HG03175 (cell line): ENCODE results near the gene TBC1D25.
"Not testable (repeated sequence)": the region's sequence is repeated elsewhere in the genome, so short reads cannot be mapped to it uniquely, and the experiment has no call there.

Experiments used
- ATAC-seq: cut with Tn5 transposase; IDR thresholded peaks from one replicate; pipeline ENCODE4 v1.9.1; 2021; ENCODE audit warnings: mild to moderate bottlenecking, moderate library complexity; ENCODE audit not compliant: unreplicated experiment

Gene TBC1D25

GRCh38 chrX:48555731-48556325 lies 16.3 kb downstream of the TBC1D25 start:
- not testable (repeated sequence) for ATAC-seq

DNA sequence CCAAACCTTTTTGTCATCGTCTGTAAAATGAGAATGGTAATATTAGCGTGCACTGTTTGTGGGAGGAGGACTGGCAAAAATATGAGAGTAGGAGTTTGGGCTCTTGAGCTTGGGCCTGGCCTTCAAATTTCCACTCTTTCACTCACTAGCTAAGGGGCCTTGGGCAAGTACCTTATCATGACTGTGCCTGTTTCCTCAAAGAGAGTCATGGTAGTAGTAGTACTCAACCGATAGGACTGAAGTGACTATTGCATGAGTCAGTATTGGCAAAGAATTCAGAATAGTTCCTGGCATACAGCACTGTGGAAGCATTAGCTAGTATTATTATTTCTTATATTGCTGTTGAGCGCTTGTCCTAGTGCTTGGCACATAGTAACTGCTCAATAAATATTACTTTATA lies 18.8 kb downstream of the TBC1D25 start:
- ATAC-seq: no peak

DNA sequence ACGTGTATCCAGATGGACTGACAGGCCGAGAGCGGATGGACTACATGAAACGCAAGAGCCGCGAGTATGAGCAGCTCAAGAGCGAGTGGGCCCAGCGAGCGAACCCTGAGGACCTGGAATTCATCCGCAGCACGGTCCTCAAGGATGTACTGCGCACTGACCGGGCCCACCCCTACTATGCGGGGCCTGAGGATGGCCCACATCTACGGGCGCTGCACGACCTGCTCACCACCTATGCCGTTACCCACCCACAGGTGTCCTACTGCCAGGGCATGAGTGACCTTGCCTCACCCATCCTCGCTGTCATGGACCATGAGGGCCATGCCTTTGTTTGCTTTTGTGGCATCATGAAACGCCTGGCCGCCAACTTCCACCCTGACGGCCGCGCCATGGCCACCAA lies 20.1 kb downstream of the TBC1D25 start:
- no peak for ATAC-seq

- ATAC-seq: no peak
Measured at GRCh38 chrX:48560056-48560455, 20.5 kb downstream of the TBC1D25 start.

DNA sequence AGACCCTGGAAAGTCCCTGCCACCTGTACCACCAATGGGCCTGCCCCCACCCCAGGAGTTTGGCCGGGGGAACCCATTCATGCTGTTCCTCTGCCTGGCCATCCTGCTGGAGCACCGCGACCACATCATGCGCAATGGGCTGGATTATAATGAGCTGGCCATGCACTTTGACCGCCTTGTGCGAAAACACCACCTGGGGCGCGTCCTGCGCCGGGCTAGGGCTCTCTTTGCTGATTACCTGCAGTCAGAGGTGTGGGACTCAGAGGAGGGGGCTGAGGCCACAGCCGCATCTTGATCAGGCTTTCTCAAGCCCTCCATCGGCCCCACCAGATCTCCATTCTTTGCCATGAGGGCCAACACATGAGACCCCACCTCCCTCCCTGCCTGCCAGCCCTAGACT lies 21.2 kb downstream of the TBC1D25 start:
- ATAC-seq: no peak

GRCh38 chrX:48569958-48570357 lies 30.4 kb downstream of the TBC1D25 start:
- ATAC-seq: no peak

GRCh38 chrX:48573690-48574269 lies 34.3 kb downstream of the TBC1D25 start:
- peak; percentile 5 for ATAC-seq

DNA sequence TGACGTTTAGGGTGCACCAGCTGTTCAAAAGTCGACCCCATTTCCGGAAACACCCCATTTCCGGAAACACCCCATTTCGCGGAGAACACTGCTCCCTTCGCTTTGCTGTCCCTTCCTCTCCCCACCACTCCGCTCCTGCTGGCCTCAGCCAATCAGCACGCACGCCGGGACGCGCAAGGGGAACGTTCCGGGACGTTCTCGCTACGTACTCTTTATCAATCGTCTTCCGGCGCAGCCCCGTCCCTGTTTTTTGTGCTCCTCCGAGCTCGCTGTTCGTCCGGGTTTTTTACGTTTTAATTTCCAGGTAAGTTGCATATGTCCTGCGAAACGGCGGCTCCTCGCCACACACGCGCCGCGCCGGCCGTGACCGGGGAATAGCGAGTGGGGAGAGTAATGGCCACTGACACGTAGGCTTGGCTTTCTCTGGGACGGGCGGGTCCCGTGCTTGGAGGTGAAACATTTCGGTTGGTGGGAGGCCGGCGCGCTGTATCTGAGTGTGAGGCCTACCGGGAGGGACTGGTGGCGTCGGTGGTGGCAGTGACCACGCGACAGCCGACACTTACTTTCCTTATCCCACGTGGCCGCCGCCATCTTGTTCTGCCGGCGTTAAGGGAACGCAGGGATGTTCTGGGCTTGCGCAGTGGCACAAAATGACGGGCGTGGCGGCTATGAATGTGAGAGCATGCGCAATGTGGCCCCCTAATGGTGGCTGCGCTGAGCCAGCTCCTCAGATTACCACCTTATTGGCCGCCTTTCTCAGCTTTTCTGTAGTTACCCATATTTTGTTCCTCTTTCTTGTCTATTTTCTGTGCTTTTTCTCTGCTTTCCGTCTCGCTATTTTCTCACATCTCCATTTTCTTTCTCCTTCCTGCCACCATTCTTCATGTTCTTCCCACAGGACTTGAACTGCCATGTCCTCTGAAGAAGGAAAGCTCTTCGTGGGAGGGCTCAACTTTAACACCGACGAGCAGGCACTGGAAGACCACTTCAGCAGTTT lies 35.1 kb downstream of the TBC1D25 start, which contains the start of gene RBM3:
RBM3 (plus strand) TSS at position 215 of the 997 bp plus-strand sequence; CDS start at position 912, 697 bp downstream.
- peak; percentile 92 for ATAC-seq

GRCh38 chrX:48575642-48576041 lies 36.1 kb downstream of the TBC1D25 start:
- ATAC-seq: no peak

DNA sequence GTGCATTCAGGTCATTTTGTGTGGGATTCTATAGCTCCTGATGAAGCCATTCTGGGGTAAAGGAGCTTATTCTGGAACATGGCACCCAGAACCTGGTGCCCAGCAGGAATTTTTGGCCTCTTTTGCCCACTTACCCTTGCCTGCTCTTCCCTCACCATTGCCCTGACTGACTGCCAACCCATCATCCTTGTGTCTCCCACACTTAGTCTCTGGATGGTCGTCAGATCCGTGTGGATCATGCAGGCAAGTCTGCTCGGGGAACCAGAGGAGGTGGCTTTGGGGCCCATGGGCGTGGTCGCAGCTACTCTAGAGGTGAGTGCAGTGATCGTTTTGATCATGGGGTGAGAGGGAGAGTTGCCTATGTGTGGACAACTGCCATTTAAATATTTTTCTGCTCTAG lies 36.6 kb downstream of the TBC1D25 start:
- ATAC-seq: no peak

- ATAC-seq: no peak
Measured at GRCh38 chrX:48578661-48579128, 39.2 kb downstream of the TBC1D25 start.

DNA sequence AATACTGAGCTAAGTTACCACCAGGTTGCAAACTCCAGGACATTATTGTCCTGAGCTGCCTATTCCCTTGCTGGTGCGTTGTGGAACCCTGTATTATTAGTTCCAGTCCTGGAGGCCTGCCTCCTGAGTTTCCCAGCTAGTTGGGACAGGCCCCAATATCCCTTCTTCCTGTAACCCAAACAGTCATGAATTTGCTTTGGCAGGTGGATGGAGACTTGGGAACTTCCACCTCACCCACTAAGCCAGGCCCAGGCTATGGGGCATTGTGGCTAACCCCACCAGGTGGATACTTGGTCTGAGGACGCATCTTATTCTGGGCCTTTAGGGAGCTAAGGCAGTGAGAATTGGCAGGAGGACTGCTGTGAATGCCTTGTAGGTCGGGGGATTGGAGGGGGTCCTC lies 39.7 kb downstream of the TBC1D25 start:
- no peak for ATAC-seq

DNA sequence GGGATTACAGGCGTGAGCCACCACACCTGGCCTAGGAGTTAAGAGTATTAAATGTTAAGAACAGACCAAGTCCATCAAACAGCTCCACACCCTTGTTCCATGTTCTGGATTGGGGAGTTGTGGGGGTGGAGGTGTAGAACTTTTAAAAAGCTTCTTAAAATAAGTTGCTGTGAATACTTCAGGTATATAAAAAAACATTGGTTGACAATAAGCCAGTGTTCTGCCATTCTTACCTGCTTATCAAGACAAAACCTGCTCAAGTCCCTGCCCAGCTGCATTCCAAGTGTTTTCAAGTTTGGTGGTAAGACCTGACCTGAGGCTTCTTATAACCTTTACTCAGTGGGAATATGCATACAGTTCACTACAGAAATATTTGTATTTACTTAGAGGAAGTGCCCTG lies 41.1 kb downstream of the TBC1D25 start:
- no peak for ATAC-seq

GRCh38 chrX:48584698-48585097 lies 45.2 kb downstream of the TBC1D25 start:
- ATAC-seq: no peak

DNA sequence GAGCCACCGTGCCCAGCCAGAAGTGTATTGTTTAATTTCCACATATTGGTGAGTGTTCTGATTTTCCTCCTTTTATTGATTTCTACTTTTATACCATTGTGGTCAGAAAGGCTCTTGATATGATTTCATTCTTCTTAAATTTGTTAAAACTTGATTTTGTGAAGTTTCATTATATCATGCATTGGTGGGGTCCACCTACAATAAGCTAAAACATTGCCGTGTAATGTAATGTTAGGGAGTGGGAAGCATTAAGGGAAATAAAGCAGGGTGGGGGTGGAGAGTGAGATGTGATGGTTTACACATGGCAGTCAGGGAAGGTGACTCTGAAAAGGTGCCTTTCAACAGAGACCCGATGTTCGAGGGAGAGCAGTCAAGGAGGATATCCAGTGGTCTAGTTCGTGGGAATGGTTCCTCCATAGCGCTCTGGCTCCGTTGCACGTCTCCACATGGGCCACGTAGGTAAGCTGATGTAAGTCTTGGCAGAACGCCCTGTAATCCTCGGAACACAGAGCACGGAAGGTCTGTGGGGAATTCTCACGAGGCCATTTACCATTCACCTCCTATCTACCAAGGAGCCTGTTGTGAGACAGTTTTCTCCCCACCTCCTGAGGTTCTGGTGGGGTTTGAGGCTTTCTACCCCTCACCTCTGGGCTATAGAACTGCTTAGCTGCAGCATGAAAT lies 50.1 kb downstream of the TBC1D25 start:
- ATAC-seq: no peak

- ATAC-seq: no peak
Measured at GRCh38 chrX:48590203-48591103, 50.9 kb downstream of the TBC1D25 start.

- ATAC-seq: no peak
Measured at GRCh38 chrX:48591255-48591791, 51.8 kb downstream of the TBC1D25 start.

DNA sequence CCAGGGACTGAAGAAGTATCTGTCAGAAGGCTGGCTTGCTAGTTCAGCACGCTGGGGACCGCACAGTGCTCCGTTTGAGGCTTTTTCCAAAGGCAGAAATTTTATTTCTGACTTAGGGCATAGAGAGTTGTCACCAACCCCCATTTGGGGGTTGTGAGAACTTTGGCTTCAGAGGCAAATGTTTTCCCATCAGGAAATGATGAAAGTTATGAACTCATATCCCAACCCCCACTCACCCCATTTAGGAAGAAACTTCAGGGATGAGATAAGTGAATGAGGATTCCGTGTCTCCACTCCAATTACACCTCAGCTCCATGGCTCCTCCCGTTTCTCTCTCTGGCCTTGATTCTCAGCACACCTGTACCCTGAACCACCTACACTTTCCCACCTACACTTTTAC lies 53.5 kb downstream of the TBC1D25 start:
- ATAC-seq: no peak

DNA sequence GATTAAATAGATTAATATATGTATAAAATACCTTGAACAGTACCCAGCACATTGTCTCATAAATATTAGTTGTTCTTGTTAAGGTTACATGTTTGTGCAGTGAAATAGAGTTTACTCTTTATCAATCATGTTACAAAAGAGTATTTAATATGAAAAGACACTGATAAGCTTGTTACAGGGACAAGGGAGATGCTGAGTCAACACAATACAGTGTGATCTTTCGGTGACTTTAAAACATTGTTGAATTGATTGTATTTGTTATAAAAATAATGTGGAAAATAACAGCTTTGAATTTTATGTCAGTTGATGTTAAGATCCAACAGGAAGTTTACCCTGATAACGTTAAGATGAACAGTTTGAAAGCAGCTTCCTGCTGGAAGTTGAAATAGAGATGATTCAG lies 56.4 kb downstream of the TBC1D25 start:
- ATAC-seq: no peak
